Activated gamma-delta T cell (primary cell): ENCODE data around the gene MID1.

Experiments used
- DNase-seq: peaks from one replicate; lab custom pipeline; 2025; lab: John Stamatoyannopoulos, UW

The MID1 gene

GRCh38 chrX:10441464-10441863 is 178.9 kb downstream of the MID1 start:
- no peak for DNase-seq

- no peak for DNase-seq
Observed at GRCh38 chrX:10433296-10433965, 187.0 kb downstream of the MID1 start.

GRCh38 chrX:10429908-10430307 is 190.5 kb downstream of the MID1 start:
- no peak for DNase-seq

GRCh38 chrX:10427249-10427648 is 193.1 kb downstream of the MID1 start:
- DNase-seq = no peak

GRCh38 chrX:10423716-10424115 is 196.7 kb downstream of the MID1 start:
- DNase-seq = no peak

- DNase-seq = no peak
Observed at GRCh38 chrX:10420134-10420533, 200.3 kb downstream of the MID1 start.

- no peak for DNase-seq
Observed at GRCh38 chrX:10416424-10416823, 204.0 kb downstream of the MID1 start.

GRCh38 chrX:10415306-10416001 is 204.9 kb downstream of the MID1 start:
- no peak for DNase-seq

- no peak for DNase-seq
Observed at GRCh38 chrX:10414862-10415261, 205.5 kb downstream of the MID1 start.

GRCh38 chrX:10414156-10414824 is 206.1 kb downstream of the MID1 start:
- DNase-seq = no peak

GRCh38 chrX:10404436-10404835 is 215.9 kb downstream of the MID1 start:
- no peak for DNase-seq

GRCh38 chrX:10401239-10401638 is 219.1 kb downstream of the MID1 start:
- no peak for DNase-seq

GRCh38 chrX:10399043-10399741 is 221.2 kb downstream of the MID1 start:
- DNase-seq = no peak

- no peak for DNase-seq
Observed at GRCh38 chrX:10398215-10398614, 222.2 kb downstream of the MID1 start.

GRCh38 chrX:10397349-10397748 is 223.0 kb downstream of the MID1 start:
- DNase-seq = no peak

GRCh38 chrX:10395643-10396042 is 224.7 kb downstream of the MID1 start:
- no peak for DNase-seq
